Measurements from ENCODE around the gene CBLC. TPM values are rescaled to one million over a fixed set of nuclear protein-coding genes. Genes with fewer than 3 reads are reported as not detected.

CBLC gene
- total and polyA plus RNA-seq, 10 of the 15 experiments (the other 5 are each of a cell fraction or from before 2014, with no cell fraction given), result not detected

- in situ Hi-C loops (cut with MboI), result no loop called here
- no peaks in the 10 kb centered on the region for H3K36me3 ChIP-seq (ENCODE audit: control insufficient read depth in 2 of 2, insufficient read depth in 2 of 2, low read length in 1 of 2)
- peak; percentile 38 for FAIRE-seq
- TF ChIP-seq JUNB (IDR thresholded peaks at IDR 0.05) (no peak), MYC (IDR thresholded peaks at IDR 0.05; ENCODE audit: insufficient read depth, insufficient read length, insufficient replicate concordance, low read length, severe bottlenecking) (no peak), RELB (IDR thresholded peaks at IDR 0.05; ENCODE audit: low read depth) (no peak), ZNF622 (IDR thresholded peaks at IDR 0.05) (no peak), ZNF687 (IDR thresholded peaks at IDR 0.05) (0 out of 2 replicates have a peak, but pooled peaks have one; percentile 42), CBFB (IDR thresholded peaks at IDR 0.05; ENCODE audit: low read depth) (no peak), PAX8 (IDR thresholded peaks at IDR 0.05) (no peak), SREBF1 (IDR thresholded peaks at IDR 0.05; ENCODE audit: low read length) (no peak), TCF12 (IDR thresholded peaks at IDR 0.05; ENCODE audit: low read depth, low read length) (no peak), SIX5 (IDR thresholded peaks at IDR 0.05; ENCODE audit: low read depth, low read length, severe bottlenecking) (no peak), LARP7 (IDR thresholded peaks at IDR 0.05) (no peak), ZBTB40 (IDR thresholded peaks at IDR 0.05; ENCODE audit: borderline replicate concordance) (no peak)
These were observed 37.3 kb upstream of the CBLC start for GRCh38 chr19:44740351-44740824.

More at GRCh38 chr19:44740351-44740824, 37.3 kb upstream of the CBLC start:
- no peak overlapping the region for H3K9ac ChIP-seq (ENCODE audit: control insufficient read depth, insufficient read depth, low read length)
- intact Hi-C loops (cut with micrococcal nuclease; ENCODE audit: unreplicated experiment), result no loop called here
- DNase-seq (ENCODE audit: low read depth, low spot score) (no peak), ATAC-seq (peak; percentile 50)
- no peak overlapping the region for H3K4me3 ChIP-seq
- H3K9me3 ChIP-seq (replicated peaks; ENCODE audit: control insufficient read depth, insufficient read depth, low read length), result no peaks in the 10 kb centered on the region
- POLR2A ChIA-PET, result interaction anchor here (2.7 to 3.8 kb wide), 2 partner anchors 12 to 13 kb away, joined by 11 to 20 read pairs; no protein-coding TSS in a partner anchor
- RAD21 ChIA-PET (ENCODE audit: unreplicated experiment), result interaction anchor here (1.1 to 2.6 kb wide), 3 partner anchors 16 to 86 kb away, joined by 3 to 27 read pairs (median 8); no protein-coding TSS in a partner anchor
- BruUV-seq (replicated peaks), result no TSS peak
- H3K79me2 ChIP-seq (ENCODE audit: control insufficient read depth, insufficient read depth, low read length), result no peaks in the 10 kb centered on the region
- CTCF ChIA-PET, result interaction anchor here (0.9 to 3.6 kb wide), 5 partner anchors 12 to 51 kb away, joined by 3 to 34 read pairs (median 10); no protein-coding TSS in a partner anchor
- H2AFZ ChIP-seq (ENCODE audit: control insufficient read depth, low read depth, low read length), result no peak overlapping the region
- H3K27ac ChIP-seq (ENCODE audit: control insufficient read depth, insufficient read depth), result no peak overlapping the region
- H3K4me2 ChIP-seq (ENCODE audit: control insufficient read depth, insufficient read depth), result no peak overlapping the region
- SMC1A ChIA-PET (ENCODE audit: uncharacterized antibody, unreplicated experiment), result interaction anchor here (1.0 to 3.5 kb wide), 4 partner anchors 9 to 16 kb away, joined by 3 to 14 read pairs (median 4); no protein-coding TSS in a partner anchor
- H3K27me3 ChIP-seq (replicated peaks in 1 of 2; ENCODE audit: control insufficient read depth in 2 of 2, insufficient read depth in 2 of 2, low read length in 1 of 2), result no peaks in the 10 kb centered on the region
- H4K20me1 ChIP-seq (ENCODE audit: control insufficient read depth, insufficient read depth), result no peaks in the 10 kb centered on the region
- WGBS (ENCODE audit: insufficient coverage, insufficient replicate concordance, low lambda C conversion rate, missing lambda C conversion rate), result 65% methylated on average over 3 of the region's 3 CpGs
- peaks cover 32% of the 10 kb centered on the region for H3K4me1 ChIP-seq (ENCODE audit: control insufficient read depth, insufficient read depth, low read length)

Data from GM12878 (cell line).